IMR-90 (cell line): ENCODE measurements around the gene IFIT1.

Source experiments
- CHD1 ChIP-seq: IDR thresholded peaks from 2 replicates; pipeline ENCODE4 v1.6.1; 2012; ENCODE audit warnings: low read depth, low read length, improper control_type of control experiment
- CTCF ChIP-seq: conservative IDR thresholded peaks from 2 replicates; pipeline ENCODE4 v1.5.1; 2012; ENCODE audit warnings: mild to moderate bottlenecking, low read depth, low read length, improper control_type of control experiment
- FOS ChIP-seq: fragments of 150-350 bp; IDR thresholded peaks from 2 replicates; pipeline ENCODE4 v1.6.1; 2016; ENCODE audit warnings: low read depth, low read length
- MAFK ChIP-seq: IDR thresholded peaks from 2 replicates; pipeline ENCODE4 v1.6.1; 2012; ENCODE audit warnings: low read depth, low read length, improper control_type of control experiment
- MAZ ChIP-seq: IDR thresholded peaks from 2 replicates; pipeline ENCODE4 v1.6.1; 2012; ENCODE audit warnings: low read depth, mild to moderate bottlenecking, low read length, improper control_type of control experiment, moderate library complexity, borderline replicate concordance
- POLR2A ChIP-seq: IDR thresholded peaks from 2 replicates; pipeline ENCODE4 v1.6.1; 2012; ENCODE audit warnings: mild to moderate bottlenecking, low read depth, low read length
- RAD21 ChIP-seq: IDR thresholded peaks from 2 replicates; pipeline ENCODE4 v1.6.1; 2012; ENCODE audit warnings: low read length, improper control_type of control experiment
- RCOR1 ChIP-seq: IDR thresholded peaks from 2 replicates; pipeline ENCODE4 v1.6.1; 2012; ENCODE audit warnings: mild to moderate bottlenecking, low read length, improper control_type of control experiment; ENCODE audit not compliant: insufficient replicate concordance
- RFX5 ChIP-seq: IDR thresholded peaks from 2 replicates; pipeline ENCODE4 v1.8.0; 2012; ENCODE audit warnings: low read depth, mild to moderate bottlenecking, low read length, moderate library complexity
- USF2 ChIP-seq: fragments of 150-350 bp; IDR thresholded peaks from 2 replicates; pipeline ENCODE4 v1.6.1; 2017; ENCODE audit warnings: mild to moderate bottlenecking, antibody characterized with exemption, low read length, low read depth

- no peak for TF ChIP-seq RCOR1
- TF ChIP-seq CTCF, result no peak
- no peak for TF ChIP-seq MAFK
- TF ChIP-seq CHD1, result no peak
- peak; percentile 8; the same call in 1 of the 2 replicates for TF ChIP-seq RAD21
- no peak for TF ChIP-seq POLR2A
- no peak for TF ChIP-seq RFX5
- no peak for TF ChIP-seq USF2
- no peak for TF ChIP-seq MAZ
- peak; percentile 63; the same call in 1 of the 2 replicates for TF ChIP-seq FOS
Observed at GRCh38 chr10:89427629-89428028, 35.2 kb downstream of the IFIT1 start.
